CD4-positive, alpha-beta memory T cell (primary cell): ENCODE results near the gene GPR4. TPM values are rescaled to one million over a fixed set of nuclear protein-coding genes. Genes with fewer than 3 reads are reported as not detected.

Experiments used
- CTCF ChIA-PET: fragments of 350-600 bp; sonication (Branson Sonifier 250); formaldehyde crosslinking; loops from one replicate; lab custom pipeline; 2021; ENCODE audit warnings: inconsistent platforms; ENCODE audit not compliant: partially characterized antibody; lab: Charles Lee
- POLR2A ChIA-PET: fragments of 350-600 bp; sonication (Branson Sonifier 250); formaldehyde crosslinking; loops from one replicate; lab custom pipeline; 2021; ENCODE audit not compliant: partially characterized antibody; lab: Charles Lee
- DNase-seq, 5 donors: peaks; one replicate each; pipeline versions ENCODE4 v3.0.0 to v3.0.0-alpha.2; 2020 to 2022; ENCODE audit warnings: mixed read lengths in 1 of 5
- H3K27ac ChIP-seq: one replicate; pipeline ENCODE4 v1.7.0; 2013; ENCODE audit warnings: low read depth, low read length
- H3K27me3 ChIP-seq: 2 replicates; pipeline ENCODE4 v1.7.0; 2013; ENCODE audit warnings: mild to moderate bottlenecking, low read length, moderate library complexity; ENCODE audit not compliant: insufficient read depth
- H3K36me3 ChIP-seq: 2 replicates; pipeline ENCODE4 v1.7.0; 2013; ENCODE audit warnings: mild to moderate bottlenecking, low read length, moderate library complexity; ENCODE audit not compliant: insufficient read depth
- H3K4me1 ChIP-seq: 2 replicates; pipeline ENCODE4 v1.7.0; 2013; ENCODE audit warnings: mild to moderate bottlenecking, low read length, moderate library complexity; ENCODE audit not compliant: insufficient read depth
- H3K4me3 ChIP-seq, 2 donors: one replicate each; pipeline ENCODE4 v1.7.0; 2013; ENCODE audit warnings: low read length in 2 of 2, mild to moderate bottlenecking in 1 of 2
- H3K9me3 ChIP-seq, 2 donors: one replicate each; pipeline ENCODE4 v1.7.0; 2013; ENCODE audit warnings: low read length in 2 of 2, control low read depth in 1 of 2; ENCODE audit not compliant: control insufficient read depth in 1 of 2
- H3K27ac Mint-ChIP-seq, 7 donors: one replicate each; pipeline ENCODE4 v1.8.0; 2020 to 2021; ENCODE audit warnings: mixed read lengths in 7 of 7, mild to moderate bottlenecking in 6 of 7, inconsistent platforms in 3 of 7, moderate library complexity in 3 of 7
- H3K27me3 Mint-ChIP-seq, 2 donors: one replicate each; pipeline ENCODE4 v1.8.0; 2020 to 2021; ENCODE audit warnings: mixed read lengths in 2 of 2
- H3K36me3 Mint-ChIP-seq, 2 donors: one replicate each; pipeline ENCODE4 v1.8.0; 2020 to 2021; ENCODE audit warnings: mixed read lengths in 2 of 2, inconsistent platforms in 1 of 2, mild to moderate bottlenecking in 1 of 2
- H3K4me1 Mint-ChIP-seq, 4 donors: one replicate each; pipeline ENCODE4 v1.8.0; 2020 to 2021; ENCODE audit warnings: mixed read lengths in 4 of 4, mild to moderate bottlenecking in 1 of 4
- H3K4me3 Mint-ChIP-seq, 8 donors: one replicate each; pipeline ENCODE4 v1.8.0; 2020 to 2021; ENCODE audit warnings: mixed read lengths in 8 of 8, mild to moderate bottlenecking in 7 of 8, moderate library complexity in 6 of 8, inconsistent platforms in 3 of 8
- H3K9me3 Mint-ChIP-seq, 8 donors: one replicate each; pipeline ENCODE4 v1.8.0; 2020 to 2021; ENCODE audit warnings: mixed read lengths in 8 of 8, mild to moderate bottlenecking in 5 of 8, inconsistent platforms in 3 of 8, moderate library complexity in 1 of 8
- intact Hi-C: fragments of 100-400 bp; cut with micrococcal nuclease; formaldehyde crosslinking; loops from one replicate; pipeline ENCODE4 v1.15.1; 2023
- polyA plus RNA-seq, 2 donors: library from polyadenylated mRNA; unstranded; fragments of 300-500 nt; fragmentation: Illumina TruSeq; gene quantifications; one replicate each; pipeline ENCODE4 v1.2.3, GENCODE V29; 2021
- total RNA-seq, 2 experiments: library from RNA; stranded (reverse); gene quantifications; one replicate each; pipeline ENCODE4 v1.2.3, GENCODE V29; 2021

The GPR4 gene
- total RNA-seq (not detected), polyA plus RNA-seq (not detected)

DNA sequence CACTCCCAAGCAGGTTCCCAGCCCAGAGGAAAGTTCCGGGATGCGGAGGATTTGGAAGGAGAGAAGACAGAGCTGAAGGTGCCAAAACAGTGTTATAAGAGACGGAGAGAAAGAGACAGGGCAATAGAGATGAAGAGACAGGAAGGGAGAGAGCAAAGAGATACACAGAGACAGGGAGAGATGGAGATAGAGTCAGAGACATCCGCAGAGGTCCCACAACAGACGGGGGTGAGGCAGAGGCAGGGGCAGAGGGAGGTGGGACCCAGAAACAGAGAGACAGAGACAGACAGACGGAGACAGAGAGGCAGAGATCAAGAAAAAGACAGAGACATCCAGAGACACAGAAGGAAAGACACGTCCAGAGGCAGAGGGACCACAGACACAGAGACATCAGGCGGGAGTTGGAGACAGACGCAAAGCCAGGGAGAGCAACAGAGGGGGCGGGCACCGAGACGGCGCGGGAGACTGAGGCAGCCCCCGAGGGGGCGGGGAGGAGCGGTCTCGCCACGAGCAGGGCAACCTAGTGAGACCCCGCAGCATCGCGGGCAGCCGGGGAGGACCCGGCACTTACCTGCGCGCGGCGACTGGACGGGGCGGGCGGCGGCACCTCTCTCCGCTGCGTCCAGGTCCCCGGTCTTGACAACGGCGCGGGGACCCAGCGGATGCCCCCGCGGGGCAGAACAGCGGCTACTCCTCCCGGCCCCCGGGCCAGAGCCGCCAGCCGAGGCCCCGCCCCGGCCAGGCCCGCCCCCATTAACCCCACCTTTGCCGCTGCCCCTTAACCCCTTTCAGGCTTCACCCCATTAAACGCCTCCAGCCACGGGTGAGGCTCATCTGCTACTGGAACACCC, at the start of gene GPR4:
GPR4 (minus strand) TSS at position 689 of the 851 bp plus-strand sequence. CDS start 10,346 bp downstream, outside the sequence.
- Mint-ChIP-seq H3K4me1 (peaks cover 10 to 36% (median 27%) of the 10 kb centered on the region in 4 donors), H3K4me3 (peak within 1 kb of the TSS in 4 of 8 donors; percentile 32 to 68 (median 60)), H3K27me3 (peaks cover 53 to 55% of the 10 kb centered on the region in 2 donors), H3K27ac (peak within 1 kb of the TSS in 3 of 7 donors; percentile 5 to 82 (median 19)), H3K36me3 (peaks cover 0 to 4% of the 10 kb centered on the region in 2 donors), H3K9me3 (peaks cover 0 to 4% (median 0%) of the 10 kb centered on the region in 8 donors)
- no peak for DNase-seq
- Histone ChIP-seq H3K4me1 (peaks cover 11% of the 10 kb centered on the region), H3K36me3 (no peaks in the 10 kb centered on the region), H3K27me3 (peaks cover 51% of the 10 kb centered on the region), H3K4me3 (no peak within 1 kb of the TSS), H3K9me3 (no peaks in the 10 kb centered on the region), H3K27ac (no peak within 1 kb of the TSS)
- ChIA-PET CTCF (no interaction called here), POLR2A (interaction anchor here (0.5 kb wide), 1 partner anchor 40 kb away, joined by 3 read pairs; no protein-coding TSS in a partner anchor)
- intact Hi-C loops: no loop called here

GRCh38 chr19:45650722-45651121, 48.7 kb upstream of the GPR4 start:
- H3K4me1 Mint-ChIP-seq: peaks cover 5 to 9% (median 7%) of the 10 kb centered on the region in 4 donors
- CTCF ChIA-PET: interaction anchor here (0.7 kb wide), 2 partner anchors 46 to 615 kb away, joined by 3 read pairs; no protein-coding TSS in a partner anchor
- Histone ChIP-seq H3K27ac (no peak overlapping the region), H3K36me3 (no peaks in the 10 kb centered on the region), H3K27me3 (no peaks in the 10 kb centered on the region), H3K9me3 (no peaks in the 10 kb centered on the region), H3K4me3 (no peak overlapping the region), H3K4me1 (peaks cover 10% of the 10 kb centered on the region)
- no peaks in the 10 kb centered on the region for H3K36me3 Mint-ChIP-seq
- H3K4me3 Mint-ChIP-seq: no peak overlapping the region
- H3K27ac Mint-ChIP-seq: peak overlapping the region in 1 of 7 donors; percentile 41
- no peaks in the 10 kb centered on the region for H3K9me3 Mint-ChIP-seq
- no peak for DNase-seq
- POLR2A ChIA-PET: interaction anchor here (0.6 to 1.3 kb wide), 2 partner anchors 9 to 66 kb away, joined by 4 to 6 read pairs; partner anchors contain the start of gene OPA3
- intact Hi-C loops: no loop called here
- H3K27me3 Mint-ChIP-seq: no peaks in the 10 kb centered on the region

- Mint-ChIP-seq H3K36me3 (no peaks in the 10 kb centered on the region), H3K27ac (peak overlapping the region in 6 of 7 donors; percentile 59 to 89 (median 77)), H3K4me3 (peak overlapping the region; percentile 83 to 91 (median 88)), H3K27me3 (no peaks in the 10 kb centered on the region), H3K4me1 (peaks cover 15 to 37% (median 24%) of the 10 kb centered on the region in 4 donors), H3K9me3 (no peaks in the 10 kb centered on the region)
- no peaks in the 10 kb centered on the region for H3K27me3 ChIP-seq
- H3K4me1 ChIP-seq: peaks cover 38% of the 10 kb centered on the region
- no peaks in the 10 kb centered on the region for H3K9me3 ChIP-seq
- no peak for DNase-seq
- POLR2A ChIA-PET: interaction anchor here (0.6 to 1.2 kb wide), 4 partner anchors 31 to 207 kb away, joined by 3 read pairs; no protein-coding TSS in a partner anchor
- peak overlapping the region; percentile 42 to 75 for H3K4me3 ChIP-seq
- no peaks in the 10 kb centered on the region for H3K36me3 ChIP-seq
- H3K27ac ChIP-seq: peak overlapping the region; percentile 30
- intact Hi-C loops: no loop called here
- CTCF ChIA-PET: interaction anchor here (1.0 to 2.1 kb wide), 5 partner anchors 34 to 207 kb away, joined by 3 to 28 read pairs (median 6); no protein-coding TSS in a partner anchor
Measured at GRCh38 chr19:45646345-45646698, 44.3 kb upstream of the GPR4 start.

GRCh38 chr19:45645631-45646344, 43.8 kb upstream of the GPR4 start:
- no peaks in the 10 kb centered on the region for H3K36me3 ChIP-seq
- H3K9me3 Mint-ChIP-seq: no peaks in the 10 kb centered on the region
- no peaks in the 10 kb centered on the region for H3K36me3 Mint-ChIP-seq
- no peaks in the 10 kb centered on the region for H3K27me3 Mint-ChIP-seq
- peak; percentile 77 to 85 (median 79) for DNase-seq
- CTCF ChIA-PET: interaction anchor here (0.9 to 2.1 kb wide), 6 partner anchors 35 to 206 kb away, joined by 3 to 28 read pairs (median 6); partner anchors contain the start of genes QPCTL and SNRPD2
- H3K4me3 ChIP-seq: peak overlapping the region; percentile 42 to 75
- H3K9me3 ChIP-seq: no peaks in the 10 kb centered on the region
- peak overlapping the region; percentile 83 to 91 (median 88) for H3K4me3 Mint-ChIP-seq
- intact Hi-C loops: no loop called here
- H3K27me3 ChIP-seq: no peaks in the 10 kb centered on the region
- peaks cover 20 to 43% (median 29%) of the 10 kb centered on the region in 4 donors for H3K4me1 Mint-ChIP-seq
- H3K27ac ChIP-seq: peak overlapping the region; percentile 30
- H3K27ac Mint-ChIP-seq: peak overlapping the region; percentile 72 to 89 (median 80)
- POLR2A ChIA-PET: interaction anchor here (0.6 to 1.2 kb wide), 6 partner anchors 32 to 206 kb away, joined by 3 to 4 read pairs (median 3); partner anchors contain the start of gene OPA3
- H3K4me1 ChIP-seq: peaks cover 43% of the 10 kb centered on the region

- Histone ChIP-seq H3K27me3 (no peaks in the 10 kb centered on the region), H3K27ac (peak overlapping the region; percentile 30), H3K4me1 (peaks cover 46% of the 10 kb centered on the region), H3K4me3 (peak overlapping the region; percentile 42 to 75), H3K36me3 (no peaks in the 10 kb centered on the region), H3K9me3 (no peaks in the 10 kb centered on the region)
- DNase-seq: no peak
- Mint-ChIP-seq H3K27me3 (no peaks in the 10 kb centered on the region), H3K9me3 (no peaks in the 10 kb centered on the region), H3K36me3 (no peaks in the 10 kb centered on the region), H3K4me1 (peaks cover 22 to 45% (median 32%) of the 10 kb centered on the region in 4 donors), H3K27ac (peak overlapping the region in 5 of 7 donors; percentile 72 to 89 (median 87)), H3K4me3 (peak overlapping the region; percentile 83 to 91 (median 88))
- CTCF ChIA-PET: interaction anchor here (0.9 to 2.1 kb wide), 6 partner anchors 36 to 206 kb away, joined by 3 to 28 read pairs (median 6); partner anchors contain the start of genes QPCTL and SNRPD2
- POLR2A ChIA-PET: interaction anchor here (0.7 to 1.2 kb wide), 4 partner anchors 40 to 205 kb away, joined by 3 to 4 read pairs (median 3); partner anchors contain the start of gene OPA3
- intact Hi-C loops: no loop called here
Measured at GRCh38 chr19:45645068-45645630, 43.1 kb upstream of the GPR4 start.

- no peaks in the 10 kb centered on the region for H3K27me3 Mint-ChIP-seq
- Histone ChIP-seq H3K36me3 (no peaks in the 10 kb centered on the region), H3K4me3 (no peak overlapping the region), H3K4me1 (peaks cover 55% of the 10 kb centered on the region), H3K27me3 (no peaks in the 10 kb centered on the region), H3K9me3 (no peaks in the 10 kb centered on the region), H3K27ac (no peak overlapping the region)
- POLR2A ChIA-PET: interaction anchor here (0.6 to 3.1 kb wide), 5 partner anchors 28 to 1339 kb away, joined by 3 to 29 read pairs (median 4); no protein-coding TSS in a partner anchor
- CTCF ChIA-PET: interaction anchor here (1.0 to 4.4 kb wide), 10 partner anchors 29 to 205 kb away, joined by 3 to 121 read pairs (median 8); partner anchors contain the start of genes QPCTL and SNRPD2
- peak overlapping the region in 4 of 8 donors; percentile 10 to 36 (median 23) for H3K4me3 Mint-ChIP-seq
- intact Hi-C loops: loop anchor here (1.0 to 2.0 kb wide), 7 partner anchors 25 to 217 kb away; partner anchors contain the start of genes GIPR, RTN2 and SIX5
- no peaks in the 10 kb centered on the region for H3K36me3 Mint-ChIP-seq
- H3K27ac Mint-ChIP-seq: peak overlapping the region in 6 of 7 donors; percentile 10 to 93 (median 38)
- peaks cover 24 to 49% (median 35%) of the 10 kb centered on the region in 4 donors for H3K4me1 Mint-ChIP-seq
- no peak for DNase-seq
- H3K9me3 Mint-ChIP-seq: no peaks in the 10 kb centered on the region
Measured at GRCh38 chr19:45643927-45644771, 42.1 kb upstream of the GPR4 start.
